ENCODE data around the gene MRPL44. TPM values are rescaled to one million over a fixed set of nuclear protein-coding genes. Genes with fewer than 3 reads are reported as not detected.

The MRPL44 gene
- total RNA-seq, 4 donors from 2014 or later: 25.8 to 40.6 (median 33.7) TPM

GRCh38 chr2:223994562-223995162 lies 37.4 kb downstream of the MRPL44 start:
- in situ Hi-C loops (cut with MboI; ENCODE audit: low sequenced_read_pairs in 4 of 4) (loop anchor here (5.0 to 10.0 kb wide), 3 partner anchors 280 to 293 kb away; no protein-coding TSS in a partner anchor), intact Hi-C loops (cut with DNase I; ENCODE audit: low total_unique reads) (loop anchor here (5.0 kb wide), 1 partner anchor 378 kb away; no protein-coding TSS in a partner anchor)
- Histone ChIP-seq H3K36me3 (no peaks in the 10 kb centered on the region), H3K4me1 (peaks cover 0 to 3% of the 10 kb centered on the region in 2 donors), H3K9me3 (no peaks in the 10 kb centered on the region), H3K4me3 (no peak overlapping the region), H3K27ac (no peak overlapping the region), H3K27me3 (no peaks in the 10 kb centered on the region)
- TF ChIP-seq POLR2A (IDR thresholded peaks at IDR 0.05): no peak
- TF ChIP-seq, protein P1, sequence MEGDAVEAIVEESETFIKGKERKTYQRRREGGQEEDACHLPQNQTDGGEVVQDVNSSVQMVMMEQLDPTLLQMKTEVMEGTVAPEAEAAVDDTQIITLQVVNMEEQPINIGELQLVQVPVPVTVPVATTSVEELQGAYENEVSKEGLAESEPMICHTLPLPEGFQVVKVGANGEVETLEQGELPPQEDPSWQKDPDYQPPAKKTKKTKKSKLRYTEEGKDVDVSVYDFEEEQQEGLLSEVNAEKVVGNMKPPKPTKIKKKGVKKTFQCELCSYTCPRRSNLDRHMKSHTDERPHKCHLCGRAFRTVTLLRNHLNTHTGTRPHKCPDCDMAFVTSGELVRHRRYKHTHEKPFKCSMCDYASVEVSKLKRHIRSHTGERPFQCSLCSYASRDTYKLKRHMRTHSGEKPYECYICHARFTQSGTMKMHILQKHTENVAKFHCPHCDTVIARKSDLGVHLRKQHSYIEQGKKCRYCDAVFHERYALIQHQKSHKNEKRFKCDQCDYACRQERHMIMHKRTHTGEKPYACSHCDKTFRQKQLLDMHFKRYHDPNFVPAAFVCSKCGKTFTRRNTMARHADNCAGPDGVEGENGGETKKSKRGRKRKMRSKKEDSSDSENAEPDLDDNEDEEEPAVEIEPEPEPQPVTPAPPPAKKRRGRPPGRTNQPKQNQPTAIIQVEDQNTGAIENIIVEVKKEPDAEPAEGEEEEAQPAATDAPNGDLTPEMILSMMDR (IDR thresholded peaks at IDR 0.05 in 4 of 5, conservative IDR thresholded peaks at IDR 0.05 in 1 of 5): no peak
- ATAC-seq (no peak), DNase-seq (no peak)

DNA sequence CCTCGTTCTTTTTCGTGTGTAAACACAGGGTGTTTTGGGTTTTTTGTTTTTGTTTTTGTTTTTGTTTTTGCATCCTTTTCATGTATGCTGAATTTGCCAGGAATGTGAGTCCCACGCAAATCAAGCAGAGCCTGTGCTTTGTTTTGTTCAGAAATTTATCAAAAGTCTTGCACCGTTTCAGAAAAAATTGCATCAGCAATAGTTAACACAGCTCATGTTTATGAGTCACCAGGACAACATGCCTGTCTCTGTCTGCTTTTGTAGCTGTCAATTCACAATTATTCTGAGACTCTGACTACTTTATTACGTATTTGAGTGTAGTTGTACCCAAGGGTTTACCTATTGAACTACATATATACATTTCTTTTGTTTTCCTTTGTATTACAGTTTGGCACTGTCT lies 38.3 kb downstream of the MRPL44 start:
- TF ChIP-seq, protein P1 (IDR thresholded peaks at IDR 0.05 in 4 of 5, conservative IDR thresholded peaks at IDR 0.05 in 1 of 5): no peak
- no peak for TF ChIP-seq POLR2A (IDR thresholded peaks at IDR 0.05)
- Histone ChIP-seq H3K36me3 (no peaks in the 10 kb centered on the region), H3K27me3 (no peaks in the 10 kb centered on the region), H3K4me1 (peaks cover 0 to 5% of the 10 kb centered on the region in 2 donors), H3K27ac (no peak overlapping the region), H3K4me3 (no peak overlapping the region), H3K9me3 (no peaks in the 10 kb centered on the region)
- intact Hi-C loops (cut with DNase I; ENCODE audit: low total_unique reads): no loop called here
- in situ Hi-C loops (cut with MboI; ENCODE audit: low sequenced_read_pairs in 4 of 4): loop anchor here in 2 of 4 donors (10.0 kb wide), 2 partner anchors 279 to 289 kb away; no protein-coding TSS in a partner anchor
- DNase-seq: no peak
- no peak for ATAC-seq

DNA sequence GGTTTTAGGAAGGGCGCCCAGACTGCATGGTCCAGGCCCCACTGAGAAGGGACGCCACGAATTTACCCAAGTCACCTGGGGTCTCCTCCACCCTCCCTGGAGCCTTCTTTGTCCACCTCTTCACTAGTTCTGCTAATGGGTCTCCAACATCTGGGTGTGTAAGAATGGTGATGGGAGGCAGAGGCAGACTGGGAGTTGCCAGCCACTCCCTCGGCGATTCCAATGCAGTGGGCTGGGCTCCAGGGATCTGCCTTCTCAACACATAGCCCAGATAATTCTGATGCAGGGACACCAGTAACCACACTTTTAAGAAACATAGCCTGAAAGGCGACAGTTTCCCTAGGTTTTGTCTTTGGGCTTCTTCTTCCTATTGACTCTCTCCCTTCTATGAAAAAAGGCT lies 39.1 kb downstream of the MRPL44 start:
- TF ChIP-seq POLR2A (IDR thresholded peaks at IDR 0.05): no peak
- TF ChIP-seq, protein P1 (IDR thresholded peaks at IDR 0.05 in 4 of 5, conservative IDR thresholded peaks at IDR 0.05 in 1 of 5): no peak
- no peak for ATAC-seq
- in situ Hi-C loops (cut with MboI; ENCODE audit: low sequenced_read_pairs in 4 of 4) (loop anchor here in 2 of 4 donors (10.0 kb wide), 2 partner anchors 278 to 288 kb away; no protein-coding TSS in a partner anchor), intact Hi-C loops (cut with DNase I; ENCODE audit: low total_unique reads) (no loop called here)
- Histone ChIP-seq H3K4me3 (no peak overlapping the region), H3K9me3 (no peaks in the 10 kb centered on the region), H3K27me3 (no peaks in the 10 kb centered on the region), H3K27ac (no peak overlapping the region), H3K36me3 (no peaks in the 10 kb centered on the region), H3K4me1 (peaks cover 0 to 5% of the 10 kb centered on the region in 2 donors)
- DNase-seq: no peak

GRCh38 chr2:223997938-223998337 lies 40.7 kb downstream of the MRPL44 start:
- Histone ChIP-seq H3K27ac (no peak overlapping the region), H3K36me3 (no peaks in the 10 kb centered on the region), H3K9me3 (no peaks in the 10 kb centered on the region), H3K4me3 (no peak overlapping the region), H3K4me1 (peaks cover 0 to 5% of the 10 kb centered on the region in 2 donors), H3K27me3 (no peaks in the 10 kb centered on the region)
- in situ Hi-C loops (cut with MboI; ENCODE audit: low sequenced_read_pairs in 4 of 4): loop anchor here in 2 of 4 donors (10.0 kb wide), 2 partner anchors 277 to 287 kb away; no protein-coding TSS in a partner anchor
- DNase-seq (no peak), ATAC-seq (no peak)
- intact Hi-C loops (cut with DNase I; ENCODE audit: low total_unique reads): no loop called here
- TF ChIP-seq, protein P1 (IDR thresholded peaks at IDR 0.05 in 4 of 5, conservative IDR thresholded peaks at IDR 0.05 in 1 of 5): no peak
- TF ChIP-seq POLR2A (IDR thresholded peaks at IDR 0.05): no peak
